Activated CD4-positive, alpha-beta T cell treated with anti-CD3 and anti-CD28 coated beads, Interleukin-2, amount 50 U/mL, for 4 hours (primary cell): ENCODE measurements around the gene RBM27.
"Not testable (repeated sequence)": the region's sequence is repeated elsewhere in the genome, so short reads cannot be mapped to it uniquely, and the experiment has no call there.

Source experiments
- DNase-seq, 2 experiments: peaks; one replicate each; pipeline ENCODE4 v3.0.0-alpha.2; 2020

The RBM27 gene

DNA sequence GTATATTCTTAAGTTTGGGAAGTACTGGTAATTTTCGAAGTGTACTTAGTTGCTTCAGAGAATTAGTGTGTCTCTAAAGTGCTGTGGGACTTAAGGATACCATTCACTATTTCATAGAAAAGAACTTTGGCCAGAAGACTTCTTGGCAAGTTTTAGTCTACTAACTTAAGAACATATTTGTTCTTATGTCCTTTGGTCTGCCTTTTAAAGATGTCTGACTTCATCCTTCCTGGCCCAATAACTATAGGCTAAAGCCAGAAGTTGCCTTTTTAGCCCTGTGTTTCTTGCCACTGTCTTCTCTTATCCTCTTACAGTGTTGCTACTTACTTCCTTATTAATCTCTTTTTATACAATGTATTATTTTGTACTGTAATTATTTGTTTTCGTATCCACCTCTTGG is 6.3 kb downstream of the RBM27 start:
- no peak for DNase-seq

DNA sequence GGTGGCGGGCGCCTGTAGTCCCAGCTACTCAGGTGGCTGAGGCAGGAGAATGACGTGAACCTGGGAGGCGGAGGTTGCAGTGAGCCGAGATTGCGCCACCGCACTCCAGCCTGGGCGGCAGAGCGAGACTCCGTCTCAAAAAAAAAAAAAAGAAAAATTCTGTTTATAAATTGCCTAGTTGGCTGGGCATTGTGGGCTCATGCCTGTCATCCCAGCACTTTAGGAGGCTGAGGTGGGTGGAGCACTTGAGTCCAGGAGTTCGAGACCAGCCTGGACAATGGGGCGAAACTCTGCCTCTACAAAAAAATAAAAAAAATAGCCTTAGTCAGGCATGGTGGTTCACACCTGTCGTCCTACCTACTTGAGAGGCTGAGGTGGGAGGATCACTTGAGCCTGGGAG is 7.4 kb downstream of the RBM27 start:
- DNase-seq, result not testable (repeated sequence)

DNA sequence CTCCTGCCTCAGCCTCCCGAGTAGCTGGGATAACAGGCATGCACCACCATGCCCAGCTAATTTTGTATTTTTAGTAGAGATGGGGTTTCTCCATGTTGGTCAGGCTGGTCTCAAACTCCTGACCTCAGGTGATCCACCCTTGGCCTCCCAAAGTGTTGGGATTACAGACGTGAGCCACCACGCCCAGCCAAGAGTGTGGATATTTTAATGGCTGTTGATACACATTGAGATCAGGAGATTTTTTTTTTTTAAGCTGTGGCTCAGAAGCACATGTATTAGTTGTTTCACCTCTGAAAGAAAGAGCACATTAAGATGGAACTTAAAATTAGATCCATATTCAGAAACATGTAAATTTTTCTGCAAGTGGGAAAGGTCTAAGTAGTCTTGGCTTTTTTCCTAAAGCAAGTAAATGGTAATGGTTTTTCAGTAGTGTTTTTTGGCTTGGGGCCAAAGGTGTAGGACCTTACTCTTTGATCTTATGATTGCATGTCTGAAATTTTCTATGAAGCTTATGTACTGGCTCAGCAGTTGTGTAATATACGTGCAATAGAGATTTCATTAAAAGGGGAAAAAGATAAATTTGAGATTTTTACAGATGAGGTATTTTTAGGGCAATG is 9.9 kb downstream of the RBM27 start:
- DNase-seq, result no peak

DNA sequence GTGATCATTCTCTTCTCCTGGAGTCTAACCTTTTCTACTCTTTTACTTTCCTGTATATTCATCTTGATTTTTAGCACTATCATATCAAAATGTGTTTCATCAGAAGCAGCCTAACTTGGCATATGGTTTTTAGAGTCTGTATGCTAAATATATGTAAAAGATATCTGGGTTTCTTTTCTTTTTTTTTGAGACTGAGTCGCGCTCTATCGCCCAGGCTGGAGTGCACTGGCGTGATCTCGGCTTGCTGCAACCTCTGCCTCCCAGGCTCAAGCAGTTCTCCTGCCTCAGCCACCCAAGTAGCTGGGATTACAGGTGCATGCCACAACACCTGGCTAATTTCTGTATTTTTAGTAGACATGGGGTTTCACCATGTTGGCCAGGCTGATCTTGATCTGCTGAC is 11.5 kb downstream of the RBM27 start:
- DNase-seq, result not testable (repeated sequence)

DNA sequence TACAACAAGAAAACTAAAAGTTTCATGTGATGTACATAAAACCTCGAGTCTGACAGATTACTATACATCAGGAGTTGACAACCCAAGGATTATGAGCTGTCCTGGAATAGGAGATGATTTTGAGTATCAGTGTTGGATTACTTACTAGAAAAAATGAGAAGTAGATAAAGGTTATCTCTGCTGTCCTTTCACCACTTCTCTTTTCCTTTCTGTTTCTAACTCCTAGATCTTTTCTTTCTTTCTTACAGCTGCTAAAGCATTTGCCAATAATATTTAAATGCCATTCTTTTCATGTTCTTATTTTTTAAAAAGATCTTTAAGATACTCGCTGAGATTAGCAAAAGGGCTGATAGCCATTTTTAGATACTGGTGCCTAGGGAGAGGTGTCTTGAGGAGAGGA is 14.8 kb downstream of the RBM27 start:
- no peak for DNase-seq

DNA sequence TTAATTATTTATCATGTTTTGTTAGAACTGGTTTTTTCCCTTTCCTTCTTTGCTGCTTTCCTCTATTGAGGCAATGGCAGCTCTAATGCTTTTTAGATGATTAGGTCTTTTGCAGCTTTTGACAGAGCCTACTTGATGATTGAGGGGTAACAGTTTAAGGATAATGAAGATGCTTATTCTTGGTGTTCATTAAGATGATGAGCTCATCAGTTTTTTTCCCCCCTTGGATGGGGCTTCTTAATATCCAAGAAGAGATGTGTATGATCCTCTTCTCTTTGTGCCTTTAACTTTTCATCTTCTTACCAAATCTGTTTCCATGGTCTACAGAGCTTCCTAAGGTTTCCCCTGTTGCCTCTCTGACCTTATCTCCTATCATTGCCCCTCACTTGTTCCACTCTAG is 15.8 kb downstream of the RBM27 start:
- no peak for DNase-seq

DNA sequence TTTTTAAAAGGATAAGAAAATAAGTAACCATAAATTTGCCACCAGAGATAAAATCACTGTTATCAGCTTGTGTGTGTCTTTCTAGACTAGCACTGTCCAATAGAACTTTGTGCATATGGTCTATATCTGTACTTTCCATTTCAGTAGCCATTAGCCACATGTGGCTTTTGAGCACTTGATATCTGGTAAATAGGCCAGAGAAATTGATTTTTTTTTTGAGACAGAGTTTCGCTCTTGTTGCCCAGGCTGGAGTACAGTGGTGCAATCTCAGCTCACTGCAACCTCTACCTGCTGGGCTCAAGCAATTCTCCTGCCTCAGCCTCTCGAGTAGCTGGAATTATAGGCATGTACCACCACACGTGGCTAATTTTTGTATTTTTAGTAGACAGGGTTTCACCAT is 17.8 kb downstream of the RBM27 start:
- DNase-seq, result no peak

DNA sequence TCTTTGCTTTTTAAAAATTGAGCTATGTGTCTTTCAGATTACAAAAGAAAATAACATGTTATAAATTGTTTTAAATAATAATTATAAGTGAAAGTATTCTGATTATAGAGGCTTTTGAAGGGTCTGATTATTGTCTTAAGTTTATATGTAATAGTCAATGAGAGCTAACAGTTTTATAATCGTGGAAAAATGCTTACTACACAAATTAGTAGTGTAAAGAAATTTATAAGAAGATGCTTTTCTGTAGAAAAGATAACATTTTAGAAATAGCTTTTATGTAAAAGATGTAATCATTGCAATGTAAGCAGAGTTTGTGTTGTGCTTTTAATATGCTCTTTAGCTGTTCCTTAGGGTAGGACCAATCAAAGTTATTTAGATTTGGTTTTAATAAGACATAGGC is 18.6 kb downstream of the RBM27 start:
- DNase-seq, result no peak

DNA sequence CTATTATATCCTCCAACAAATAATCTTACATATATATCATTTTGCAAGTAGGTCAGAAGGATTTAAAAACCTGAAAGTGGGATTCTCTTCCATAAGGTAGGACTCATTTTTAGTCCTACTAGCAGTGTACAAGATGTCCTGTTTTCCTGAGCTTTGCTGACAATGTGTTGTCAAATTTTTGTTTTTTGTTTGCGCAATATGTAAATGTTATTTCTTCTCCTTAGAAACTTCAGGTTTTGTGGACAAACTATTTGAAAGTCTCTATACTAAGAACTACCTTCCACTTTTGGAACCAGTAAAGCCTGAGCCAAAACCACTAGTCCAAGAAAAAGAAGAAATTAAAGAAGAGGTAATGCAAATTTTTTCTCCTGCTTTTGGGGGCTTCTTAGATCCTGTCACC is 19.8 kb downstream of the RBM27 start:
- DNase-seq, result no peak

DNA sequence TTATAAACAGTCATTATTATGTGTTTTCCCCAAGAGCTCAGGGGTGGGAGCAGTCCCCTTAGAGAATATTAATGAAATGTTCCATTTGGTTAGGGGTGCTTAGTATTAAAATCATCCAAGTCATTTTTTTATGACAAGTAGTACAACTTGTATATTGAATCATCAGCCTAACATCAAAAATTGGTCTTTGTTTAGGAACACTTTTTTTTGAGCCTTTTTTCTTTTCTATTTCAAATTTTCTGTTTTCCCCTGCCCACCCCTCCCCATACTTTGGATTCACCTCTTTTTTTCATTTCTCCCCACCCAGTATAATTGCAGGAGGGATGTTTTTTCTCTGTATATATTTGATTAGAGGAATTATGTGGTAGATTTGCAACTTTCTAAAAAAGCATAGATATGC is 25.8 kb downstream of the RBM27 start:
- no peak for DNase-seq

DNA sequence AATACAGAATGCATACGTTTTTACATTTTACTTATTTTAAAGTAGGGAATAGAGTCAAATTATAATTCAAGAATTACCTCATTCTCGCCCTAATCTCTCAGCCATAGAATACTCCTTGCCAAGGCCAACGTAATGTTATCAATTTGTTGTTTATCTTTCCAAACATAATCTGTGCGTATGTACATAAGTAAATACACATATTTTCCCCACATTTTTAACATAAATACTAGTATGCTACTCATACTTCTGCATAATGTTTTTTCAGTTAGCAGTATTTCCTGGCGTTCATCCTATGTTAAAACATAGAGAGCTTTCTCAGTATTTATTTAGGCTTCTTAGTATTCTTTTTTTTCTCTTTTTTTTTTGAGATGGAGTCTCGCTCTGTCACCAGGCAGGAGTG is 28.8 kb downstream of the RBM27 start:
- DNase-seq, result no peak

DNA sequence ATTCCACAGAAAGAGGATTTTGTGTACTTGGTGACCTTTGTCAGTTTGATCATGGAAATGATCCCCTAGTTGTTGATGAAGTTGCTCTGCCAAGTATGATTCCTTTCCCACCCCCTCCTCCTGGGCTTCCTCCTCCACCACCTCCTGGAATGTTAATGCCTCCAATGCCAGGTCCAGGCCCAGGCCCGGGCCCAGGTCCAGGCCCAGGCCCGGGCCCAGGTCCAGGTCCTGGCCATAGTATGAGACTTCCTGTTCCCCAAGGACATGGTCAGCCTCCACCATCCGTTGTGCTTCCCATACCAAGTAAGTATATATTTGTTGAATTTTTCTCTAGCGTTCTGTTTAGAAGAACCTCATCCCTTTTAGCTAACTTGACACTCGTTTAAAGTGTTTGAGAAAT is 30.0 kb downstream of the RBM27 start:
- DNase-seq, result no peak

DNA sequence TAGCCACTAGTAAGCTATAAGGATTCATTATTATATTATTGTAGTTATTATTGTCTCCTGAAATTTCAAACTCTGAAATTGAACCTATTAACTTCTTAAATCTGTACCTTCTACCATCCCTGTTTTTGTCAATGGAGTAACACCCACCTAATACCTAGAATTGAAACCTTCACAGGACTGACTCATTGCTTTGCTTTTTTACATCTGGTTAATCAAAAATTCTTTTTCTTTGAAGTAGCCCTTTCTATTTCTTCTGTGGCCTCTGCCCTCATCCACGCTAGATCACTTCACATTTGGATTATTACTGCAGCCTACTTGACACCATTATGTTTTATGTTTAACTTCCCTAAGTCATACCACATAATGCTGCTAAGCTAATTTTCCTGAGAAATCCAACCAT is 35.6 kb downstream of the RBM27 start:
- no peak for DNase-seq

DNA sequence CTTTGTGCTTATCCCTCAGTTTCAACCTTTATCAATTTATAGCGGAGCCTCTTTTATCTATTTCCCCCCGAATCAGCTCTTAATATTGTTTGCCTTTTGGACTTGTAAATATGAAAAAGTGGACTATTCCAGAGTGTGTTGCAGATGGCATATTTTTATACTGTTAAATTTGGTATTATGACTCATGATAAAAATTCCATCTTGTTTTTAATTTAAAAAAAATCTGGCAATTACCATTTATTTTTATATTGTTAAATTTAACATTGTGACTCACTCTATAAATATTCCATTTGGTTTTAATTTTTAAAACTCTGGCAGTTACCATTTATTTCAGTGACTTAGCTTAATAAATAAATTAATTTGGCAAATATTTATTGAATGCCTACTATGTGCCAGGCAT is 37.5 kb downstream of the RBM27 start:
- no peak for DNase-seq

DNA sequence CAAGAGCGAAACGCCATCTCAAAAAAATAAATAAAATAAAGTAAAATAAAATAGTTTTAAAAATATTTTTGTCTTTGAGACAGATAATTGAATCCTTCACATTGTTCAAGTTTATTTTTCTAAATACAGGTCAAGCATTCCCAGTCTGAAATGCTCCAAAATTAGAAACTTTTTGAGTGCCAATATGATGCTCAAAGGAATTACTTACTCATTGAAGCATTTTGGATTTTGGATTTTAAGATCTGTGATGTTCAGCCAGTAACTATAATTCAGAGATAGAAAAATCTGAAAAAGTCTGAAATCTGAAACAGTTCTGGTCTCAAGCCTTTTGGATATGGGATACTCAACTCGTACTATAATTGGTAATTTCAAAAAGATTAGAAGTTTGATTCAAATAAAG is 39.8 kb downstream of the RBM27 start:
- no peak for DNase-seq

DNA sequence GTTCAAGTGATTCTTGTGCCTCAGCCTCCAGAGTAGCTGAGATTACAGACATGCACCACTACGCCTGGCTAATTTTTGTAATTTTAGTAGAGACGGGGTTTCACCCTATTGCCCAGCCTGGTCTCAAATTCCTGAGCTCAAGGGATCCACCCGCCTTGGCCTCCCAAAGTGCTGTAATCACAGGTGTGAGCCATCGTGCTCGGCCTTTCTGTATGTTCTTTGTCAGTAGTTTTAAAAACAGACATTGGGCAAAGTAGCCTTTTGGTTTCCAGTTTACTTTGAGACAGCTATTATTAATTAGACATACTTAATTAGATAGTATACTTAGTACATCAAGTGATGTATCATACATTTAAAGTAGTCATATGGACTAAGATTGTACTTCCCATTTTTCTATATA is 45.2 kb downstream of the RBM27 start:
- no peak for DNase-seq

DNA sequence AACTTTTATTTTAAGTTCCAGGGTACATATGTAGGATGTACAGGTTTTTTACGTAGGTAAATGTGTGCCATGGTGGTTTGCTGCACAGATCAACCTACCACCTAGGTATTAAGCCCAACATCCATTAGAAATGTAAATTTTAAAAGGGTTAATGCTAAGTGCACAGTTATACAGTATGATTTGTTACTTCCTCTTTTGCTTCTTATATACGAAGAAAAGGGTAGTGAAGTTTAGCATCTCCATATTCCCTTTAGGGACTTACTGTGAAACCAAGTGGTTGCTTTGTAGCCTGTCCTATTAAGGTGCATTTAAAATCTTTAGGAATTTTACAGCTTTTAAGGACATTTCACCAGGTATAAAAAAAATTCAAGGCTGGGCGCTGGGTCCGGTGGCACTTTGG is 46.4 kb downstream of the RBM27 start:
- DNase-seq, result no peak
